WERI-Rb-1 (cell line): ENCODE data around the gene NDST1.

Source experiments
- DNase-seq: peaks from one replicate; pipeline ENCODE4 v3.0.0-alpha.2; 2020
- H3K27ac ChIP-seq: fragments of 250-450 bp; sonication (Bioruptor Pico); 2 replicates; pipeline ENCODE4 v1.5.1; 2020; ENCODE audit warnings: mild to moderate bottlenecking, moderate library complexity
- H3K27me3 ChIP-seq: fragments of 250-450 bp; sonication (Bioruptor Pico); 2 replicates; pipeline ENCODE4 v1.5.1; 2021; ENCODE audit warnings: mild to moderate bottlenecking, low read depth, moderate library complexity; ENCODE audit not compliant: insufficient read depth, severe bottlenecking
- H3K36me3 ChIP-seq: fragments of 250-450 bp; sonication (Bioruptor Pico); 2 replicates; pipeline ENCODE4 v1.5.1; 2020; ENCODE audit warnings: mild to moderate bottlenecking, moderate library complexity
- H3K4me3 ChIP-seq: 2 replicates; pipeline ENCODE4 v1.5.1; 2011; ENCODE audit warnings: low read depth, mild to moderate bottlenecking, control low read depth, low read length
- H3K9me3 ChIP-seq: fragments of 250-450 bp; sonication (Bioruptor Pico); 2 replicates; pipeline ENCODE4 v1.5.1; 2021; ENCODE audit warnings: mild to moderate bottlenecking, moderate library complexity; ENCODE audit not compliant: severe bottlenecking
- CTCF ChIP-seq: IDR thresholded peaks from 2 replicates; pipeline ENCODE4 v1.5.1; 2011; ENCODE audit warnings: low read depth, mild to moderate bottlenecking, control low read depth, inconsistent platforms, low read length

Gene NDST1

GRCh38 chr5:150487199-150488061, 20.5 kb upstream of the NDST1 start:
- DNase-seq: peak; percentile 57
- peak overlapping the region; percentile 75 for H3K4me3 ChIP-seq
- peaks cover 22% of the 10 kb centered on the region for H3K36me3 ChIP-seq
- H3K27me3 ChIP-seq: no peaks in the 10 kb centered on the region
- H3K9me3 ChIP-seq: no peaks in the 10 kb centered on the region
- peak overlapping the region; percentile 98 for H3K27ac ChIP-seq
- TF ChIP-seq CTCF: peak; percentile 32; the same call in 1 of the 2 replicates

- Histone ChIP-seq H3K4me3 (no peak overlapping the region), H3K9me3 (no peaks in the 10 kb centered on the region), H3K27ac (no peak overlapping the region), H3K36me3 (peaks cover 26% of the 10 kb centered on the region), H3K27me3 (no peaks in the 10 kb centered on the region)
- no peak for TF ChIP-seq CTCF
- no peak for DNase-seq
Measured at GRCh38 chr5:150488519-150489359, 19.2 kb upstream of the NDST1 start.

- no peak overlapping the region for H3K4me3 ChIP-seq
- H3K36me3 ChIP-seq: peaks cover 26% of the 10 kb centered on the region
- H3K9me3 ChIP-seq: no peaks in the 10 kb centered on the region
- H3K27me3 ChIP-seq: no peaks in the 10 kb centered on the region
- TF ChIP-seq CTCF: no peak
- no peak for DNase-seq
- H3K27ac ChIP-seq: no peak overlapping the region; the same call in 1 of the 2 replicates
Measured at GRCh38 chr5:150489360-150490295, 18.3 kb upstream of the NDST1 start.

- no peaks in the 10 kb centered on the region for H3K9me3 ChIP-seq
- H3K27me3 ChIP-seq: no peaks in the 10 kb centered on the region
- no peak for DNase-seq
- TF ChIP-seq CTCF: no peak
- peaks cover 26% of the 10 kb centered on the region for H3K36me3 ChIP-seq
- no peak overlapping the region for H3K4me3 ChIP-seq
- no peak overlapping the region; the same call in 1 of the 2 replicates for H3K27ac ChIP-seq
Measured at GRCh38 chr5:150490296-150490669, 17.6 kb upstream of the NDST1 start.

GRCh38 chr5:150490754-150491153, 17.2 kb upstream of the NDST1 start:
- no peak for TF ChIP-seq CTCF
- Histone ChIP-seq H3K27me3 (no peaks in the 10 kb centered on the region), H3K9me3 (no peaks in the 10 kb centered on the region), H3K27ac (peak overlapping the region; percentile 74), H3K36me3 (peaks cover 26% of the 10 kb centered on the region), H3K4me3 (no peak overlapping the region)
- no peak for DNase-seq
